IMR-90 (cell line): ENCODE results near the gene FAM78B. TPM values are rescaled to one million over a fixed set of nuclear protein-coding genes. Genes with fewer than 3 reads are reported as not detected.

Experiments
- ATAC-seq: fragments of 200-7000 bp; cut with Tn5 transposase; 2 replicates; pipeline ENCODE4 v1.9.1; 2020; ENCODE audit warnings: low read depth, mild to moderate bottlenecking, moderate library complexity
- BruUV-seq: library from RNA; stranded (reverse); fragments of 400-500 nt; replicated peaks from 2 replicates; lab custom pipeline; 2021; lab: Mats Ljungman, UMichigan
- CTCF ChIA-PET: fragments of 300-600 bp; formaldehyde crosslinking; extraction: SDS; loops from one replicate; lab custom pipeline; 2021; ENCODE audit warnings: antibody characterized with exemption; lab: Yijun Ruan, JAX
- POLR2A ChIA-PET: fragments of 300-600 bp; sonication (Branson Sonifier 250); formaldehyde crosslinking; loops from one replicate; lab custom pipeline; 2022; ENCODE audit warnings: antibody characterized with exemption; ENCODE audit not compliant: unreplicated experiment; lab: Charles Lee
- DNase-seq: peaks from one replicate; pipeline ENCODE4 v3.0.0; 2013
- H2AFZ ChIP-seq: replicated peaks from 2 replicates; pipeline ENCODE3; 2013; ENCODE audit warnings: low read length, mild to moderate bottlenecking; ENCODE audit not compliant: poor library complexity
- H2AK5ac ChIP-seq: 2 replicates; pipeline ENCODE4 v1.6.1; 2013; ENCODE audit warnings: low read depth, low read length, inconsistent platforms
- H2AK9ac ChIP-seq: replicated peaks from 2 replicates; pipeline ENCODE3; 2013; ENCODE audit warnings: mild to moderate bottlenecking, low read depth, low read length, moderate library complexity; ENCODE audit not compliant: poor library complexity
- H2BK120ac ChIP-seq: 2 replicates; pipeline ENCODE4 v1.6.1; 2013; ENCODE audit warnings: low read depth, low read length, inconsistent platforms
- H2BK15ac ChIP-seq: 3 replicates; pipeline ENCODE4 v1.6.1; 2013; ENCODE audit warnings: low read depth, low read length, inconsistent platforms
- H2BK20ac ChIP-seq: 2 replicates; pipeline ENCODE4 v1.6.1; 2013; ENCODE audit warnings: low read depth, mild to moderate bottlenecking, inconsistent platforms, low read length, moderate library complexity
- H2BK5ac ChIP-seq: 2 replicates; pipeline ENCODE4 v1.6.1; 2013; ENCODE audit warnings: mild to moderate bottlenecking, low read depth, low read length, inconsistent platforms; ENCODE audit not compliant: poor library complexity, severe bottlenecking
- H3K14ac ChIP-seq: replicated peaks from 2 replicates; pipeline ENCODE4 v1.6.1; 2013; ENCODE audit warnings: low read depth, low read length, inconsistent platforms
- H3K18ac ChIP-seq: 2 replicates; pipeline ENCODE4 v1.6.1; 2013; ENCODE audit warnings: low read depth, low read length, control low read depth
- H3K23ac ChIP-seq: 2 replicates; pipeline ENCODE4 v1.6.1; 2013; ENCODE audit warnings: low read depth, low read length, inconsistent platforms
- H3K27ac ChIP-seq: 2 replicates; pipeline ENCODE4 v1.5.1; 2013; ENCODE audit warnings: mild to moderate bottlenecking, control low read depth, low read length; ENCODE audit not compliant: insufficient read depth
- H3K27me3 ChIP-seq: 2 replicates; pipeline ENCODE4 v1.6.1; 2013; ENCODE audit warnings: low read length; ENCODE audit not compliant: control insufficient read depth, insufficient read depth
- H3K36me3 ChIP-seq: 2 replicates; pipeline ENCODE4 v1.6.1; 2013; ENCODE audit warnings: low read length, mixed read lengths; ENCODE audit not compliant: control insufficient read depth, insufficient read depth
- H3K4ac ChIP-seq: 2 replicates; pipeline ENCODE4 v1.6.1; 2013; ENCODE audit warnings: low read depth, low read length, inconsistent platforms
- H3K4me1 ChIP-seq: 2 replicates; pipeline ENCODE4 v1.6.1; 2013; ENCODE audit warnings: low read length, mixed read lengths; ENCODE audit not compliant: control insufficient read depth, insufficient read depth
- H3K4me2 ChIP-seq: 2 replicates; pipeline ENCODE4 v1.6.1; 2013; ENCODE audit warnings: low read depth, mild to moderate bottlenecking, control low read depth, low read length, moderate library complexity
- H3K4me3 ChIP-seq: 2 replicates; pipeline ENCODE4 v1.5.1; 2013; ENCODE audit warnings: low read depth, mild to moderate bottlenecking, control low read depth, low read length, moderate library complexity; ENCODE audit not compliant: insufficient read depth
- H3K56ac ChIP-seq: 2 replicates; pipeline ENCODE4 v1.6.1; 2013; ENCODE audit warnings: low read length, inconsistent platforms; ENCODE audit not compliant: insufficient read depth; ENCODE audit errors: extremely low read depth
- H3K79me1 ChIP-seq, 2 experiments: 2 replicates each; pipeline ENCODE4 v1.6.1; 2013; ENCODE audit warnings: low read length in 2 of 2, inconsistent platforms in 1 of 2, low read depth in 1 of 2
- H3K9ac ChIP-seq: 2 replicates; pipeline ENCODE4 v1.6.1; 2013; ENCODE audit warnings: low read depth, low read length, control low read depth
- H3K9me1 ChIP-seq: 2 replicates; pipeline ENCODE4 v1.6.1; 2013; ENCODE audit warnings: low read length, inconsistent platforms; ENCODE audit not compliant: insufficient read depth
- H3K9me3 ChIP-seq: 2 replicates; pipeline ENCODE4 v1.6.1; 2013; ENCODE audit warnings: low read length; ENCODE audit not compliant: control insufficient read depth, insufficient read depth
- H4K20me1 ChIP-seq: 2 replicates; pipeline ENCODE4 v1.6.1; 2013; ENCODE audit warnings: low read length, inconsistent platforms; ENCODE audit not compliant: insufficient read depth
- H4K5ac ChIP-seq: 2 replicates; pipeline ENCODE4 v1.6.1; 2013; ENCODE audit warnings: mild to moderate bottlenecking, low read depth, low read length, control low read depth
- H4K8ac ChIP-seq, 2 experiments: 2 replicates each; pipeline ENCODE4 v1.6.1; 2013; ENCODE audit warnings: low read depth in 2 of 2, low read length in 2 of 2, control low read depth in 1 of 2, inconsistent platforms in 1 of 2
- H4K91ac ChIP-seq: 2 replicates; pipeline ENCODE4 v1.6.1; 2013; ENCODE audit warnings: low read depth, low read length, inconsistent platforms; ENCODE audit not compliant: insufficient read depth
- BHLHE40 ChIP-seq: fragments of 150-350 bp; IDR thresholded peaks from 2 replicates; pipeline ENCODE4 v1.6.1; 2016; ENCODE audit warnings: mild to moderate bottlenecking, low read depth, low read length
- CEBPB ChIP-seq: IDR thresholded peaks from 2 replicates; pipeline ENCODE4 v1.6.1; 2012; ENCODE audit warnings: low read depth, low read length, improper control_type of control experiment
- CHD1 ChIP-seq: IDR thresholded peaks from 2 replicates; pipeline ENCODE4 v1.6.1; 2012; ENCODE audit warnings: low read depth, low read length, improper control_type of control experiment
- ELK1 ChIP-seq: fragments of 150-350 bp; IDR thresholded peaks from 2 replicates; pipeline ENCODE4 v1.6.1; 2016; ENCODE audit warnings: low read depth, mild to moderate bottlenecking, low read length, moderate library complexity, borderline replicate concordance
- FOS ChIP-seq: fragments of 150-350 bp; IDR thresholded peaks from 2 replicates; pipeline ENCODE4 v1.6.1; 2016; ENCODE audit warnings: low read depth, low read length
- MAFK ChIP-seq: IDR thresholded peaks from 2 replicates; pipeline ENCODE4 v1.6.1; 2012; ENCODE audit warnings: low read depth, low read length, improper control_type of control experiment
- MAZ ChIP-seq: IDR thresholded peaks from 2 replicates; pipeline ENCODE4 v1.6.1; 2012; ENCODE audit warnings: low read depth, mild to moderate bottlenecking, low read length, improper control_type of control experiment, moderate library complexity, borderline replicate concordance
- MXI1 ChIP-seq: IDR thresholded peaks from 2 replicates; pipeline ENCODE4 v1.6.1; 2012; ENCODE audit warnings: low read depth, mild to moderate bottlenecking, low read length, moderate library complexity, borderline replicate concordance
- NFE2L2 ChIP-seq: fragments of 150-350 bp; IDR thresholded peaks from 2 replicates; pipeline ENCODE4 v1.6.1; 2016; ENCODE audit warnings: low read depth, mild to moderate bottlenecking, low read length
- POLR2A ChIP-seq: IDR thresholded peaks from 2 replicates; pipeline ENCODE4 v1.6.1; 2012; ENCODE audit warnings: mild to moderate bottlenecking, low read depth, low read length
- RAD21 ChIP-seq: IDR thresholded peaks from 2 replicates; pipeline ENCODE4 v1.6.1; 2012; ENCODE audit warnings: low read length, improper control_type of control experiment
- RCOR1 ChIP-seq: IDR thresholded peaks from 2 replicates; pipeline ENCODE4 v1.6.1; 2012; ENCODE audit warnings: mild to moderate bottlenecking, low read length, improper control_type of control experiment; ENCODE audit not compliant: insufficient replicate concordance
- RFX5 ChIP-seq: IDR thresholded peaks from 2 replicates; pipeline ENCODE4 v1.8.0; 2012; ENCODE audit warnings: low read depth, mild to moderate bottlenecking, low read length, moderate library complexity
- SMC3 ChIP-seq: fragments of 150-350 bp; IDR thresholded peaks from 2 replicates; pipeline ENCODE4 v1.6.1; 2016; ENCODE audit warnings: low read depth, mild to moderate bottlenecking, antibody characterized with exemption, low read length, moderate library complexity
- WGBS, 2 experiments: methylation state at CpG; one replicate each; pipeline versions ENCODE4 v1.1.5 to v1.1.7; 2013; ENCODE audit warnings: missing lambda C conversion rate in 2 of 2; ENCODE audit not compliant: insufficient read length in 1 of 2; ENCODE audit errors: extremely low coverage in 2 of 2; 5-methylcytosine and 5-hydroxymethylcytosine counted together
- dilution Hi-C: fragments of 300-500 bp; cut with HindIII; formaldehyde crosslinking; loops from one replicate; pipeline ENCODE4 v1.14.3; 2018; ENCODE audit warnings: low sequenced_read_pairs; ENCODE audit not compliant: unreplicated experiment
- in situ Hi-C: fragments of 300-500 bp; cut with MboI; formaldehyde crosslinking; loops from 3 replicates; pipeline ENCODE4 v1.14.3; 2019; ENCODE audit warnings: low sequenced_read_pairs, inconsistent platforms, mixed read lengths
- intact Hi-C: fragments of 100-400 bp; cut with micrococcal nuclease; formaldehyde crosslinking; loops from 2 replicates; pipeline ENCODE4 v1.10.0; 2022
- polyA plus RNA-seq, 3 experiments: library from polyadenylated mRNA; depleted of rRNA; stranded (reverse); fragments of >200 nt; gene quantifications; 2 replicates each; pipeline ENCODE4 v1.2.3, GENCODE V29; 2012; ENCODE audit warnings: low replicate concordance in 1 of 3
- total RNA-seq: library from RNA; depleted of rRNA; stranded (reverse); fragments of >200 nt; gene quantifications from 2 replicates; pipeline ENCODE4 v1.2.3, GENCODE V29; 2012
- TF ChIP-seq, protein P1 (sequence below): fragments of 150-350 bp; IDR thresholded peaks from 2 replicates; pipeline ENCODE4 v1.6.1; 2017; ENCODE audit warnings: mild to moderate bottlenecking, antibody characterized with exemption, low read length, low read depth
- TF ChIP-seq, protein P2 (sequence below): conservative IDR thresholded peaks from 2 replicates; pipeline ENCODE4 v1.5.1; 2012; ENCODE audit warnings: mild to moderate bottlenecking, low read depth, low read length, improper control_type of control experiment

FAM78B gene
- total and polyA plus RNA-seq, 2 of the 4 experiments (the other 2 are of a cell fraction) = under 0.01 to 0.12 TPM

GRCh38 chr1:166133857-166134256 lies 32.9 kb downstream of the FAM78B start:
- Histone ChIP-seq H3K4me1 (no peaks in the 10 kb centered on the region), H3K23ac (no peak overlapping the region), H3K9ac (no peak overlapping the region), H3K14ac (no peak overlapping the region), H4K20me1 (no peaks in the 10 kb centered on the region), H2BK5ac (no peak overlapping the region), H4K91ac (no peak overlapping the region), H2AK9ac (no peak overlapping the region), H2BK15ac (no peak overlapping the region), H3K36me3 (no peaks in the 10 kb centered on the region), H3K56ac (no peak overlapping the region), H4K5ac (no peak overlapping the region), H4K8ac (no peak overlapping the region), H3K9me1 (no peaks in the 10 kb centered on the region), H3K27ac (no peak overlapping the region), H3K4ac (no peak overlapping the region), H3K4me2 (no peak overlapping the region), H3K9me3 (peaks cover 4% of the 10 kb centered on the region), H2AK5ac (no peak overlapping the region), H3K79me1 (no peaks in the 10 kb centered on the region), H3K18ac (no peak overlapping the region), H2BK20ac (no peak overlapping the region), H3K4me3 (no peak overlapping the region), H3K27me3 (no peaks in the 10 kb centered on the region), H2BK120ac (no peak overlapping the region), H2AFZ (no peak overlapping the region)
- no CpG with 5 or more reads among the region's 4 CpGs for WGBS, 2 experiments
- ChIA-PET POLR2A (no interaction called here), CTCF (no interaction called here)
- intact Hi-C loops = no loop called here
- ATAC-seq = no peak
- in situ Hi-C loops = no loop called here
- dilution Hi-C loops = no loop called here
- DNase-seq = no peak
- TF ChIP-seq POLR2A (no peak), MXI1 (no peak), ELK1 (no peak), RCOR1 (no peak), BHLHE40 (no peak), MAZ (no peak), RFX5 (no peak), NFE2L2 (no peak), SMC3 (no peak), RAD21 (no peak), CEBPB (no peak), CHD1 (no peak), MAFK (no peak), FOS (no peak)
- TF ChIP-seq, protein P1, sequence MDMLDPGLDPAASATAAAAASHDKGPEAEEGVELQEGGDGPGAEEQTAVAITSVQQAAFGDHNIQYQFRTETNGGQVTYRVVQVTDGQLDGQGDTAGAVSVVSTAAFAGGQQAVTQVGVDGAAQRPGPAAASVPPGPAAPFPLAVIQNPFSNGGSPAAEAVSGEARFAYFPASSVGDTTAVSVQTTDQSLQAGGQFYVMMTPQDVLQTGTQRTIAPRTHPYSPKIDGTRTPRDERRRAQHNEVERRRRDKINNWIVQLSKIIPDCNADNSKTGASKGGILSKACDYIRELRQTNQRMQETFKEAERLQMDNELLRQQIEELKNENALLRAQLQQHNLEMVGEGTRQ = no peak
- TF ChIP-seq, protein P2, sequence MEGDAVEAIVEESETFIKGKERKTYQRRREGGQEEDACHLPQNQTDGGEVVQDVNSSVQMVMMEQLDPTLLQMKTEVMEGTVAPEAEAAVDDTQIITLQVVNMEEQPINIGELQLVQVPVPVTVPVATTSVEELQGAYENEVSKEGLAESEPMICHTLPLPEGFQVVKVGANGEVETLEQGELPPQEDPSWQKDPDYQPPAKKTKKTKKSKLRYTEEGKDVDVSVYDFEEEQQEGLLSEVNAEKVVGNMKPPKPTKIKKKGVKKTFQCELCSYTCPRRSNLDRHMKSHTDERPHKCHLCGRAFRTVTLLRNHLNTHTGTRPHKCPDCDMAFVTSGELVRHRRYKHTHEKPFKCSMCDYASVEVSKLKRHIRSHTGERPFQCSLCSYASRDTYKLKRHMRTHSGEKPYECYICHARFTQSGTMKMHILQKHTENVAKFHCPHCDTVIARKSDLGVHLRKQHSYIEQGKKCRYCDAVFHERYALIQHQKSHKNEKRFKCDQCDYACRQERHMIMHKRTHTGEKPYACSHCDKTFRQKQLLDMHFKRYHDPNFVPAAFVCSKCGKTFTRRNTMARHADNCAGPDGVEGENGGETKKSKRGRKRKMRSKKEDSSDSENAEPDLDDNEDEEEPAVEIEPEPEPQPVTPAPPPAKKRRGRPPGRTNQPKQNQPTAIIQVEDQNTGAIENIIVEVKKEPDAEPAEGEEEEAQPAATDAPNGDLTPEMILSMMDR = no peak
- BruUV-seq = no TSS peak
